Vagina (tissue), 2 donors: Measurements from ENCODE around the gene ST8SIA5.

Source experiments
- POLR2A ChIP-seq, 2 donors: fragments of 450-650 bp; IDR thresholded peaks; one replicate each; pipeline ENCODE4 v1.6.1; 2017; ENCODE audit warnings: antibody characterized with exemption in 2 of 2, mild to moderate bottlenecking in 2 of 2, moderate library complexity in 2 of 2
- POLR2AphosphoS5 ChIP-seq, 2 donors: sonication (generic); formaldehyde crosslinking; IDR thresholded peaks; one replicate each; pipeline ENCODE4 v1.9.0; 2017; ENCODE audit warnings: antibody characterized with exemption in 2 of 2, mild to moderate bottlenecking in 2 of 2, low read depth in 1 of 2; ENCODE audit not compliant: insufficient read depth in 1 of 2
- TF ChIP-seq, protein P1 (sequence below), 3 experiments: fragments of 450-650 bp in 2 of 3; fragments of 200-600 bp in 1 of 3; sonication (generic) in 1 of 3; IDR thresholded peaks; one replicate each; pipeline ENCODE4 v1.5.1; 2017 to 2019; ENCODE audit warnings: antibody characterized with exemption in 3 of 3, mild to moderate bottlenecking in 2 of 3, moderate library complexity in 2 of 3

DNA sequence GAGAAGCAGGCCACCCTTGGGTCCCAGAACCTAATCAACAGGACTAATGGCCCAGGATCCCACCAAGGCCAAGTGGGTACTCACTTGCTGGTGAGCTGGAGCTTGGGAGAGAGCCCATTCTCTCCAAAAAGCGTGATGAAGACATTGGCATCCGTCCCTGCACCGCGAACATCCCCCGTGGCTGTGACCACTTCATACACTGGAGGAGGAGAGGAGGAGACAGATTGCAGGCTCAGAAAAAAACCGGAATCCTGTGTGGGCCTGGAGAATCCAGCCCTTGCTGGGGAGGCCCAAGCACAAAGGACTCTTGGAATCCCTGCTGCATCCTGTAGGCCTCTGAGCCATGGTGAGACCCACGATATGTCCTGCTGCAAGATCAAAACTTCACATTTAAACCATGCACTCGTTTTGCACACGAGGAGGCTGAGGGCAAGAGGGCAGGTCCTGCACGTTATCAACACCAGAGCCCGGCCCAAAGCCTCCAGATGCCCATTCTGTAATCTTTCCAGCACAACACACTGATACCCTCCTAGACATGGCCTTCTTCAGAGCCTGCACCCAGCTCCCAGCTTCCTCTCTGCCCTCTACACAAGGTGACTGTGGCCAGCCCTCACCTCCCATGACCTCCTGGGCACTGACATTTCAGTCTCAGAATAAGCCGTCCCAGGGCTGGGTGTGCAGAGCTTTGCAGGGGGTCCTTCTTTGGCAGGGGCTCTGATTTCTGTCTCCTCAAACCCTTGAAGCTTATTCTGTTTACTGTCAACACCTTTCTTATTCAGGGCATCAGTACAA is 107.6 kb downstream of the ST8SIA5 start:
- TF ChIP-seq POLR2A (IDR thresholded peaks at IDR 0.05) (no peak), POLR2AphosphoS5 (IDR thresholded peaks at IDR 0.05; ENCODE audit: insufficient read depth in 1 of 2, low read depth in 1 of 2) (no peak)
- TF ChIP-seq, protein P1, sequence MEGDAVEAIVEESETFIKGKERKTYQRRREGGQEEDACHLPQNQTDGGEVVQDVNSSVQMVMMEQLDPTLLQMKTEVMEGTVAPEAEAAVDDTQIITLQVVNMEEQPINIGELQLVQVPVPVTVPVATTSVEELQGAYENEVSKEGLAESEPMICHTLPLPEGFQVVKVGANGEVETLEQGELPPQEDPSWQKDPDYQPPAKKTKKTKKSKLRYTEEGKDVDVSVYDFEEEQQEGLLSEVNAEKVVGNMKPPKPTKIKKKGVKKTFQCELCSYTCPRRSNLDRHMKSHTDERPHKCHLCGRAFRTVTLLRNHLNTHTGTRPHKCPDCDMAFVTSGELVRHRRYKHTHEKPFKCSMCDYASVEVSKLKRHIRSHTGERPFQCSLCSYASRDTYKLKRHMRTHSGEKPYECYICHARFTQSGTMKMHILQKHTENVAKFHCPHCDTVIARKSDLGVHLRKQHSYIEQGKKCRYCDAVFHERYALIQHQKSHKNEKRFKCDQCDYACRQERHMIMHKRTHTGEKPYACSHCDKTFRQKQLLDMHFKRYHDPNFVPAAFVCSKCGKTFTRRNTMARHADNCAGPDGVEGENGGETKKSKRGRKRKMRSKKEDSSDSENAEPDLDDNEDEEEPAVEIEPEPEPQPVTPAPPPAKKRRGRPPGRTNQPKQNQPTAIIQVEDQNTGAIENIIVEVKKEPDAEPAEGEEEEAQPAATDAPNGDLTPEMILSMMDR (IDR thresholded peaks at IDR 0.05): no peak
